A549 (cell line): ENCODE measurements around the gene METTL24. TPM values are rescaled to one million over a fixed set of nuclear protein-coding genes. Genes with fewer than 3 reads are reported as not detected.

Experiments used
- ATAC-seq, 2 experiments: fragments of 200-7000 bp in 1 of 2; fragments of >200 bp in 1 of 2; cut with Nextera tagmentation in 1 of 2; cut with Tn5 transposase in 1 of 2; 3 replicates each; pipeline versions ENCODE4 v1.8.0 to v1.9.1; 2018 to 2020; ENCODE audit warnings: mild to moderate bottlenecking in 1 of 2, moderate library complexity in 1 of 2
- CTCF ChIA-PET: fragments of 300-600 bp; sonication (Branson Sonifier 250); formaldehyde crosslinking; extraction: SDS; loops from one replicate; lab custom pipeline; 2021; ENCODE audit warnings: antibody characterized with exemption, inconsistent platforms; lab: Yijun Ruan, JAX
- POLR2A ChIA-PET: fragments of 350-600 bp; formaldehyde crosslinking; extraction: SDS; loops from one replicate; lab custom pipeline; 2021; ENCODE audit warnings: antibody characterized with exemption, inconsistent platforms; lab: Yijun Ruan, JAX
- DNase-seq, 2 experiments: peaks; one replicate each; pipeline versions ENCODE4 v3.0.0 to v3.0.0-alpha.2; 2011 to 2016; ENCODE audit warnings: low read depth in 1 of 2, low spot score in 1 of 2
- FAIRE-seq: peaks from 2 replicates; lab custom pipeline; 2011; peaks lifted over from hg19 to GRCh38; lab: Jason Lieb, UNC
- H3K27ac ChIP-seq, 2 experiments: fragments of >200 bp; sonication (Bioruptor Twin); formaldehyde crosslinking; 3 replicates each; pipeline ENCODE4 v1.5.1; 2016 to 2017
- H3K4me1 ChIP-seq: fragments of >200 bp; sonication (Bioruptor Twin); formaldehyde crosslinking; 3 replicates; pipeline ENCODE4 v1.6.1; 2016
- H3K4me2 ChIP-seq: fragments of >200 bp; sonication (Bioruptor Twin); formaldehyde crosslinking; 3 replicates; pipeline ENCODE4 v1.6.1; 2016
- H3K4me3 ChIP-seq: fragments of >200 bp; sonication (Bioruptor Twin); formaldehyde crosslinking; 3 replicates; pipeline ENCODE4 v1.5.1; 2016
- H3K9me3 ChIP-seq: fragments of >200 bp; sonication (Bioruptor Twin); formaldehyde crosslinking; 3 replicates; pipeline ENCODE4 v1.6.1; 2016
- BCL3 ChIP-seq: fragments of >200 bp; sonication (Bioruptor Twin); formaldehyde crosslinking; IDR thresholded peaks from 3 replicates; pipeline ENCODE4 v1.6.1; 2016
- CBX2 ChIP-seq: fragments of 200-600 bp; sonication (generic); IDR thresholded peaks from 2 replicates; pipeline ENCODE4 v1.6.1; 2016; ENCODE audit warnings: low read depth, mild to moderate bottlenecking, borderline replicate concordance
- CBX8 ChIP-seq: fragments of 200-600 bp; sonication (generic); IDR thresholded peaks from 2 replicates; pipeline ENCODE4 v1.6.1; 2016
- CEBPB ChIP-seq, 2 experiments: fragments of >200 bp in 1 of 2; sonication (Bioruptor Twin) in 1 of 2; formaldehyde crosslinking in 1 of 2; IDR thresholded peaks; 2 replicates each; pipeline ENCODE4 v1.6.1; 2012 to 2016
- CHD2 ChIP-seq: fragments of 150-350 bp; IDR thresholded peaks from 2 replicates; pipeline ENCODE4 v1.6.1; 2014; ENCODE audit warnings: low read length; ENCODE audit not compliant: partially characterized antibody
- CHD4 ChIP-seq: fragments of 200-600 bp; sonication (generic); IDR thresholded peaks from 2 replicates; pipeline ENCODE4 v1.6.1; 2016; ENCODE audit warnings: antibody characterized with exemption, mild to moderate bottlenecking, borderline replicate concordance
- E2F6 ChIP-seq: IDR thresholded peaks from 2 replicates; pipeline ENCODE4 v1.6.1; 2012; ENCODE audit warnings: low read depth, borderline replicate concordance
- EHF ChIP-seq: fragments of 250-450 bp; sonication (Bioruptor Pico); IDR thresholded peaks from 2 replicates; pipeline ENCODE4 v1.5.0; 2020; ENCODE audit warnings: mild to moderate bottlenecking
- EHMT2 ChIP-seq: fragments of 200-600 bp; sonication (generic); IDR thresholded peaks from 2 replicates; pipeline ENCODE4 v1.6.1; 2016; ENCODE audit warnings: antibody characterized with exemption, low read depth, mild to moderate bottlenecking, moderate library complexity
- HDAC2 ChIP-seq: fragments of 200-600 bp; sonication (generic); IDR thresholded peaks from 2 replicates; pipeline ENCODE4 v1.6.1; 2016
- HES2 ChIP-seq: fragments of >200 bp; sonication (Bioruptor Twin); formaldehyde crosslinking; IDR thresholded peaks from 2 replicates; pipeline ENCODE4 v1.6.1; 2016
- HMGXB4 ChIP-seq: fragments of 250-450 bp; sonication (Bioruptor Pico); IDR thresholded peaks from 2 replicates; pipeline ENCODE4 v1.5.0; 2021; ENCODE audit warnings: mild to moderate bottlenecking, moderate library complexity, borderline replicate concordance
- HOXB13 ChIP-seq: fragments of 250-450 bp; sonication (Bioruptor Pico); IDR thresholded peaks from 2 replicates; pipeline ENCODE4 v1.5.0; 2020; ENCODE audit warnings: low read depth, mild to moderate bottlenecking, moderate library complexity
- JUN ChIP-seq, 2 experiments: fragments of >200 bp; sonication (Bioruptor Twin); formaldehyde crosslinking; IDR thresholded peaks; 2 replicates in 1 of 2; 3 replicates in 1 of 2; pipeline ENCODE4 v1.6.1; 2016 to 2017
- JUNB ChIP-seq: fragments of >200 bp; sonication (Bioruptor Twin); formaldehyde crosslinking; IDR thresholded peaks from 2 replicates; pipeline ENCODE4 v1.6.1; 2016
- KDM1A ChIP-seq: fragments of 200-600 bp; sonication (generic); IDR thresholded peaks from 2 replicates; pipeline ENCODE4 v1.6.1; 2016; ENCODE audit warnings: low read depth, mild to moderate bottlenecking
- KDM5A ChIP-seq: fragments of 200-600 bp; sonication (generic); IDR thresholded peaks from 2 replicates; pipeline ENCODE4 v1.6.1; 2016; ENCODE audit warnings: antibody characterized with exemption, mild to moderate bottlenecking
- NFE2L2 ChIP-seq: fragments of 150-350 bp; conservative IDR thresholded peaks from 2 replicates; pipeline ENCODE4 v1.6.1; 2014; ENCODE audit warnings: low read length
- NPAS2 ChIP-seq: fragments of 250-450 bp; sonication (Bioruptor Pico); IDR thresholded peaks from 2 replicates; pipeline ENCODE4 v1.8.0; 2022; ENCODE audit warnings: mild to moderate bottlenecking, moderate library complexity, borderline replicate concordance
- PBX3 ChIP-seq: IDR thresholded peaks from 2 replicates; pipeline ENCODE4 v1.6.1; 2012
- RCOR1 ChIP-seq: fragments of 150-350 bp; IDR thresholded peaks from 2 replicates; pipeline ENCODE4 v1.6.1; 2014; ENCODE audit warnings: antibody characterized with exemption, low read length, low read depth
- RFX5 ChIP-seq: fragments of 450-650 bp; IDR thresholded peaks from 2 replicates; pipeline ENCODE4 v1.7.1; 2014; ENCODE audit warnings: antibody characterized with exemption, mild to moderate bottlenecking, moderate library complexity
- SMC3 ChIP-seq: fragments of >200 bp; sonication (Bioruptor Twin); formaldehyde crosslinking; IDR thresholded peaks from 3 replicates; pipeline ENCODE4 v1.6.1; 2018; ENCODE audit warnings: inconsistent platforms
- SREBF2 ChIP-seq: fragments of 450-650 bp; IDR thresholded peaks from 2 replicates; pipeline ENCODE4 v1.6.1; 2014; ENCODE audit warnings: mild to moderate bottlenecking, moderate library complexity
- TFCP2L1 ChIP-seq: fragments of 250-450 bp; sonication (Bioruptor Pico); IDR thresholded peaks from 2 replicates; pipeline ENCODE4 v1.5.0; 2021; ENCODE audit warnings: mild to moderate bottlenecking
- TP53 ChIP-seq: fragments of 250-450 bp; sonication (Bioruptor Pico); IDR thresholded peaks from 2 replicates; pipeline ENCODE4 v1.5.0; 2021; ENCODE audit warnings: mild to moderate bottlenecking, moderate library complexity
- USF2 ChIP-seq: fragments of 450-650 bp; IDR thresholded peaks from 2 replicates; pipeline ENCODE4 v1.6.1; 2014; ENCODE audit warnings: antibody characterized with exemption
- ZSCAN20 ChIP-seq: fragments of 250-450 bp; sonication (Bioruptor Pico); IDR thresholded peaks from 2 replicates; pipeline ENCODE4 v1.8.0; 2022; ENCODE audit warnings: mild to moderate bottlenecking, moderate library complexity
- WGBS: methylation state at CpG from one replicate; pipeline ENCODE4 v1.1.6; 2017; ENCODE audit errors: missing lambda C conversion rate; 5-methylcytosine and 5-hydroxymethylcytosine counted together
- polyA plus RNA-seq, 4 experiments: library from polyadenylated mRNA; depleted of rRNA in 3 of 4; stranded (reverse); fragments of >200 nt; fragmentation: RNase III in 1 of 4; extraction: RNeasy Plus Mini Kit Qiagen cat#74134 plus additional on column Dnase treatment in 1 of 4; gene quantifications; 2 replicates in 3 of 4; 3 replicates in 1 of 4; pipeline ENCODE4 v1.2.3, GENCODE V29; 2011 to 2017

Gene METTL24
- polyA plus RNA-seq, 2 of the 4 experiments (the other 2 are of a cell fraction), result not detected

GRCh38 chr6:110221738-110222137 lies 136.4 kb downstream of the METTL24 start:
- H3K4me1 ChIP-seq, result no peaks in the 10 kb centered on the region
- TF ChIP-seq BCL3 (no peak), KDM1A (no peak), JUNB (no peak), RCOR1 (no peak), JUN (IDR thresholded peaks at IDR 0.05) (no peak), NFE2L2 (no peak), HMGXB4 (no peak), TFCP2L1 (CRISPR knock-in tag) (no peak), KDM5A (no peak), CHD4 (no peak), EHMT2 (no peak), EHF (no peak), CEBPB (IDR thresholded peaks at IDR 0.05) (no peak), HDAC2 (no peak), NPAS2 (CRISPR knock-in tag) (no peak)
- TF ChIP-seq, all 56 proteins: peak for 0
- H3K9me3 ChIP-seq, result no peaks in the 10 kb centered on the region
- FAIRE-seq (no peak), ATAC-seq (no peak), DNase-seq (no peak)
- H3K27ac ChIP-seq, result no peak overlapping the region
- ChIA-PET POLR2A (no interaction called here), CTCF (no interaction called here)
- H3K4me3 ChIP-seq, result no peak overlapping the region
- H3K4me2 ChIP-seq, result no peak overlapping the region

- Histone ChIP-seq H3K4me1 (no peaks in the 10 kb centered on the region), H3K9me3 (no peaks in the 10 kb centered on the region), H3K4me2 (no peak overlapping the region), H3K27ac (no peak overlapping the region), H3K4me3 (no peak overlapping the region)
- WGBS, result 84% methylated on average over 2 of the region's 2 CpGs
- ATAC-seq (no peak), DNase-seq (no peak), FAIRE-seq (no peak)
- CTCF ChIA-PET, result interaction anchor here (1.6 kb wide), 1 partner anchor 42 kb away, joined by 3 read pairs; no protein-coding TSS in a partner anchor
- TF ChIP-seq JUN (IDR thresholded peaks at IDR 0.05) (no peak), TP53 (CRISPR knock-in tag) (no peak), HMGXB4 (no peak), PBX3 (no peak), TFCP2L1 (CRISPR knock-in tag) (no peak), RFX5 (no peak)
- POLR2A ChIA-PET, result no interaction called here
These were observed 140.9 kb downstream of the METTL24 start for GRCh38 chr6:110217266-110217665.

GRCh38 chr6:110216140-110216539 lies 142.0 kb downstream of the METTL24 start:
- no peak for DNase-seq
- CTCF ChIA-PET, result no interaction called here
- no peaks in the 10 kb centered on the region for H3K9me3 ChIP-seq
- no peak overlapping the region for H3K27ac ChIP-seq
- no peak overlapping the region for H3K4me2 ChIP-seq
- POLR2A ChIA-PET, result no interaction called here
- no peak overlapping the region for H3K4me3 ChIP-seq
- 89% methylated on average over 5 of the region's 5 CpGs for WGBS
- H3K4me1 ChIP-seq, result no peaks in the 10 kb centered on the region
- ATAC-seq, result no peak
- FAIRE-seq, result no peak
- TF ChIP-seq SMC3 (no peak), PBX3 (no peak), CBX2 (no peak), CHD2 (no peak), HOXB13 (CRISPR knock-in tag) (no peak), E2F6 (no peak), SREBF2 (no peak), ZSCAN20 (CRISPR knock-in tag) (no peak), USF2 (no peak), HES2 (no peak), CBX8 (no peak), TFCP2L1 (CRISPR knock-in tag) (no peak)
